ENCODE data around the gene SLC40A1. TPM values are rescaled to one million over a fixed set of nuclear protein-coding genes. Genes with fewer than 3 reads are reported as not detected.

The SLC40A1 gene
- 0.42 TPM in 1 of 2 replicates, not detected in the other for total RNA-seq (2014; rRNA removed; shearing (Covaris generic))

GRCh38 chr2:189580658-189581353, at the start of gene SLC40A1:
TSS of gene SLC40A1 (minus strand) at chr2:189580786. CDS start at chr2:189580460, 326 bp downstream.

Other genes with a start within 250 kb of the SLC40A1 start
- 43.7 and 60.4 TPM in 2 replicates for gene WDR75, start 139.3 kb downstream of the SLC40A1 start, total RNA-seq (2014; rRNA removed; shearing (Covaris generic))
- 34.4 and 37.7 TPM in 2 replicates for gene ASNSD1, start 80.7 kb upstream of the SLC40A1 start, total RNA-seq (2014; rRNA removed; shearing (Covaris generic))
- gene ANKAR, start 93.9 kb upstream of the SLC40A1 start, total RNA-seq (2014; rRNA removed; shearing (Covaris generic)), result 1.1 and 3.6 TPM in 2 replicates
- 9.1 and 11.1 TPM in 2 replicates for gene OSGEPL1, start 182.0 kb upstream of the SLC40A1 start, total RNA-seq (2014; rRNA removed; shearing (Covaris generic))
- 35.8 and 36.4 TPM in 2 replicates for gene ORMDL1, start 203.6 kb upstream of the SLC40A1 start, total RNA-seq (2014; rRNA removed; shearing (Covaris generic))
- gene PMS1, start 203.7 kb upstream of the SLC40A1 start, total RNA-seq (2014; rRNA removed; shearing (Covaris generic)), result 9.5 and 15.5 TPM in 2 replicates

Data from A375 (cell line).